ENCODE results near the gene HOOK2. TPM values are rescaled to one million over a fixed set of nuclear protein-coding genes. Genes with fewer than 3 reads are reported as not detected.

The HOOK2 gene
- total and polyA plus RNA-seq, 2 of the 4 experiments (the other 2 are of a cell fraction) = 7.5 to 21.6 TPM

- Histone ChIP-seq H3K27me3 (ENCODE audit: control insufficient read depth, insufficient read depth, low read length) (no peaks in the 10 kb centered on the region), H2BK5ac (ENCODE audit: low read depth, low read length, poor library complexity, severe bottlenecking) (no peak overlapping the region), H2AK5ac (ENCODE audit: low read depth, low read length) (no peak overlapping the region), H3K9ac (ENCODE audit: low read depth, low read length) (no peak overlapping the region), H3K4me3 (ENCODE audit: insufficient read depth, low read depth, low read length) (no peak overlapping the region), H2BK20ac (ENCODE audit: low read depth, low read length) (no peak overlapping the region), H3K9me1 (ENCODE audit: insufficient read depth, low read length) (peaks cover 7% of the 10 kb centered on the region), H3K18ac (ENCODE audit: low read depth, low read length) (no peak overlapping the region), H3K4ac (ENCODE audit: low read depth, low read length) (no peak overlapping the region), H3K79me1 (ENCODE audit: low read depth in 1 of 2, low read length in 2 of 2) (peaks cover 0 to 9% of the 10 kb centered on the region in 2 experiments; a peak in 3 of 4 replicates), H3K4me1 (ENCODE audit: control insufficient read depth, insufficient read depth, low read length) (0 out of 2 replicates have a peak, but pooled peaks cover 3% of the 10 kb centered on the region), H2BK120ac (ENCODE audit: low read depth, low read length) (no peak overlapping the region), H3K9me3 (ENCODE audit: control insufficient read depth, insufficient read depth, low read length) (no peaks in the 10 kb centered on the region), H3K23ac (ENCODE audit: low read depth, low read length) (no peak overlapping the region), H2AK9ac (replicated peaks; ENCODE audit: low read depth, low read length, poor library complexity) (no peak overlapping the region), H3K4me2 (ENCODE audit: low read depth, low read length) (no peak overlapping the region), H3K56ac (ENCODE audit: extremely low read depth, insufficient read depth, low read length) (no peak overlapping the region), H4K8ac (ENCODE audit: low read depth in 2 of 2, low read length in 2 of 2) (no peak overlapping the region), H4K20me1 (ENCODE audit: insufficient read depth, low read length) (no peaks in the 10 kb centered on the region), H3K27ac (ENCODE audit: insufficient read depth, low read length) (no peak overlapping the region), H2BK15ac (ENCODE audit: low read depth, low read length) (no peak overlapping the region), H3K36me3 (ENCODE audit: control insufficient read depth, insufficient read depth, low read length) (no peaks in the 10 kb centered on the region; the same call in 1 of the 2 replicates), H4K5ac (ENCODE audit: low read depth, low read length) (no peak overlapping the region), H4K91ac (ENCODE audit: insufficient read depth, low read depth, low read length) (no peak overlapping the region), H3K14ac (replicated peaks; ENCODE audit: low read depth, low read length) (no peak overlapping the region), H2AFZ (replicated peaks; ENCODE audit: low read length, poor library complexity) (no peak overlapping the region)
- WGBS, 2 experiments (ENCODE audit: extremely low coverage in 2 of 2, insufficient read length in 1 of 2) = 100% methylated on average over 2 of the region's 4 CpGs; no CpG with 5 or more reads in 1 of the 2 experiments
- in situ Hi-C loops (cut with MboI; ENCODE audit: low sequenced_read_pairs) = loop anchor here (5.0 kb wide), 1 partner anchor 65 kb away; the partner anchor contains the start of gene MAST1
- intact Hi-C loops (cut with micrococcal nuclease) = no loop called here
- no TSS peak for BruUV-seq (replicated peaks)
- TF ChIP-seq POLR2A (IDR thresholded peaks at IDR 0.05; ENCODE audit: low read depth, low read length) (no peak), FOS (IDR thresholded peaks at IDR 0.05; ENCODE audit: low read depth, low read length) (no peak), MXI1 (IDR thresholded peaks at IDR 0.05; ENCODE audit: borderline replicate concordance, low read depth, low read length) (no peak), RAD21 (IDR thresholded peaks at IDR 0.05; ENCODE audit: low read length) (no peak), NFE2L2 (IDR thresholded peaks at IDR 0.05; ENCODE audit: low read depth, low read length) (no peak), MAZ (IDR thresholded peaks at IDR 0.05; ENCODE audit: borderline replicate concordance, low read depth, low read length) (no peak), RFX5 (IDR thresholded peaks at IDR 0.05; ENCODE audit: low read depth, low read length) (no peak), MAFK (IDR thresholded peaks at IDR 0.05; ENCODE audit: low read depth, low read length) (no peak), CHD1 (IDR thresholded peaks at IDR 0.05; ENCODE audit: low read depth, low read length) (no peak), CTCF (conservative IDR thresholded peaks at IDR 0.05; ENCODE audit: low read depth, low read length) (no peak)
- dilution Hi-C loops (cut with HindIII; ENCODE audit: low sequenced_read_pairs, unreplicated experiment) = no loop called here
- DNase-seq (no peak), ATAC-seq (ENCODE audit: low read depth) (no peak)
- ChIA-PET POLR2A (ENCODE audit: unreplicated experiment) (no interaction called here), CTCF (interaction anchor here (0.5 to 1.5 kb wide), 2 partner anchors 21 to 192 kb away, joined by 3 to 4 read pairs; no protein-coding TSS in a partner anchor)
Measured at GRCh38 chr19:12772323-12772722, 3.0 kb downstream of the HOOK2 start.
